Measurements from ENCODE around the gene IFI27. TPM values are rescaled to one million over a fixed set of nuclear protein-coding genes. Genes with fewer than 3 reads are reported as not detected.
A peak's percentile ranks its signal among the peaks of the same experiment; 100 is the strongest.
"Not testable (repeated sequence)": the region's sequence is repeated elsewhere in the genome, so short reads cannot be mapped to it uniquely, and the experiment has no call there.

Gene IFI27
- total RNA-seq (2014; rRNA removed; shearing (Covaris generic); ENCODE audit: low replicate concordance): 287 and 560 TPM in 2 replicates

- in situ Hi-C loops (cut with HindIII; ENCODE audit: low pct_unique_long_range_greater_than_20kb, low sequenced_read_pairs): no loop called here
- DNase-seq (ENCODE audit: low read depth): peak; percentile 70
Measured at GRCh38 chr14:94110552-94111181, at the start of gene IFI27. TSS of gene IFI27 (plus strand) at chr14:94110736.

GRCh38 chr14:94062344-94062940 lies 48.1 kb upstream of the IFI27 start:
- peak; percentile 27 for DNase-seq (ENCODE audit: low read depth)
- in situ Hi-C loops (cut with HindIII; ENCODE audit: low pct_unique_long_range_greater_than_20kb, low sequenced_read_pairs): no loop called here

- in situ Hi-C loops (cut with HindIII; ENCODE audit: low pct_unique_long_range_greater_than_20kb, low sequenced_read_pairs): no loop called here
Measured at GRCh38 chr14:94066089-94066676, 44.4 kb upstream of the IFI27 start.

GRCh38 chr14:94072076-94072475 lies 38.5 kb upstream of the IFI27 start:
- DNase-seq (ENCODE audit: low read depth); in situ Hi-C loops (cut with HindIII; ENCODE audit: low pct_unique_long_range_greater_than_20kb, low sequenced_read_pairs): not testable (repeated sequence)

More at GRCh38 chr14:94066089-94066676, 44.4 kb upstream of the IFI27 start:
- peak; percentile 36 for DNase-seq (ENCODE audit: low read depth)

GRCh38 chr14:94074534-94074933 lies 36.0 kb upstream of the IFI27 start:
- in situ Hi-C loops (cut with HindIII; ENCODE audit: low pct_unique_long_range_greater_than_20kb, low sequenced_read_pairs): no loop called here
- DNase-seq (ENCODE audit: low read depth): no peak

GRCh38 chr14:94075008-94075407 lies 35.5 kb upstream of the IFI27 start:
- in situ Hi-C loops (cut with HindIII; ENCODE audit: low pct_unique_long_range_greater_than_20kb, low sequenced_read_pairs): no loop called here
- no peak for DNase-seq (ENCODE audit: low read depth)

- in situ Hi-C loops (cut with HindIII; ENCODE audit: low pct_unique_long_range_greater_than_20kb, low sequenced_read_pairs): no loop called here
Measured at GRCh38 chr14:94077111-94077821, 33.3 kb upstream of the IFI27 start.

GRCh38 chr14:94077823-94078222 lies 32.7 kb upstream of the IFI27 start:
- in situ Hi-C loops (cut with HindIII; ENCODE audit: low pct_unique_long_range_greater_than_20kb, low sequenced_read_pairs): no loop called here
- DNase-seq (ENCODE audit: low read depth): no peak

More at GRCh38 chr14:94077111-94077821, 33.3 kb upstream of the IFI27 start:
- DNase-seq (ENCODE audit: low read depth): no peak

GRCh38 chr14:94079891-94080620 lies 30.5 kb upstream of the IFI27 start:
- no peak for DNase-seq (ENCODE audit: low read depth)
- in situ Hi-C loops (cut with HindIII; ENCODE audit: low pct_unique_long_range_greater_than_20kb, low sequenced_read_pairs): no loop called here

GRCh38 chr14:94080621-94081385 lies 29.7 kb upstream of the IFI27 start, which contains the start of the genes DDX24 and IFI27L1:
TSS of gene DDX24 (minus strand) at chr14:94081202. CDS start at chr14:94079742, 1,460 bp downstream.
TSS of gene IFI27L1 (plus strand) at chr14:94081310. CDS start at chr14:94096938, 15,628 bp downstream.
- in situ Hi-C loops (cut with HindIII; ENCODE audit: low pct_unique_long_range_greater_than_20kb, low sequenced_read_pairs): no loop called here
- DNase-seq (ENCODE audit: low read depth): peak; percentile 83

GRCh38 chr14:94081386-94081820 lies 29.1 kb upstream of the IFI27 start:
- in situ Hi-C loops (cut with HindIII; ENCODE audit: low pct_unique_long_range_greater_than_20kb, low sequenced_read_pairs): no loop called here
- DNase-seq (ENCODE audit: low read depth): no peak

- in situ Hi-C loops (cut with HindIII; ENCODE audit: low pct_unique_long_range_greater_than_20kb, low sequenced_read_pairs): no loop called here
Measured at GRCh38 chr14:94087891-94088290, 22.6 kb upstream of the IFI27 start.

GRCh38 chr14:94088516-94088915 lies 22.0 kb upstream of the IFI27 start:
- in situ Hi-C loops (cut with HindIII; ENCODE audit: low pct_unique_long_range_greater_than_20kb, low sequenced_read_pairs): no loop called here
- DNase-seq (ENCODE audit: low read depth): no peak

More at GRCh38 chr14:94087891-94088290, 22.6 kb upstream of the IFI27 start:
- DNase-seq (ENCODE audit: low read depth): no peak

- DNase-seq (ENCODE audit: low read depth): no peak
Measured at GRCh38 chr14:94089479-94089878, 21.1 kb upstream of the IFI27 start.

GRCh38 chr14:94093418-94093817 lies 17.1 kb upstream of the IFI27 start:
- in situ Hi-C loops (cut with HindIII; ENCODE audit: low pct_unique_long_range_greater_than_20kb, low sequenced_read_pairs): no loop called here
- DNase-seq (ENCODE audit: low read depth): no peak

More at GRCh38 chr14:94089479-94089878, 21.1 kb upstream of the IFI27 start:
- in situ Hi-C loops (cut with HindIII; ENCODE audit: low pct_unique_long_range_greater_than_20kb, low sequenced_read_pairs): no loop called here

GRCh38 chr14:94097091-94097490 lies 13.4 kb upstream of the IFI27 start:
- in situ Hi-C loops (cut with HindIII; ENCODE audit: low pct_unique_long_range_greater_than_20kb, low sequenced_read_pairs): no loop called here
- DNase-seq (ENCODE audit: low read depth): no peak

GRCh38 chr14:94098326-94098992 lies 12.1 kb upstream of the IFI27 start:
- in situ Hi-C loops (cut with HindIII; ENCODE audit: low pct_unique_long_range_greater_than_20kb, low sequenced_read_pairs): no loop called here
- DNase-seq (ENCODE audit: low read depth): no peak
